Measurements from ENCODE around the gene PIGU.
"Not testable (repeated sequence)": the region's sequence is repeated elsewhere in the genome, so short reads cannot be mapped to it uniquely, and the experiment has no call there.

Gene PIGU

DNA sequence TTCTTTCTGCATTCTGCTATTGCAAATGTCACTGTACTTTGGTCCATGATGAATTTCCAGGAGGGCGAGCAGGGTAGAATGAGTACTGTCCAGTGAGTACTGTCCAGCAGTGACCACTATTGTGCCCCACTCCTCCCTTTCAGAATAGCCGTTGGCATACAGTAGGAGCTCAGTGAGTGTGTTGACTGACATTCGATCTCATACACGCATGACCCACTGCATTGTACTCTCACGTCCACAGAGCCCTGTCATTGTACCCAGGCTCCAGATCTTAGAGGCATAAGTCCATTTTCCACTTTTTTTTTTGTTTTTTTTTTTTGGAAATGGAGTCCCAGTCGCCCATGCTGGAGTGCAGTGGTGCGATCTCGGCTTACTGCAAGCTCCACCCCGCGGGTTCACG is 152.5 kb downstream of the PIGU start:
- peaks cover 50% of the 10 kb centered on the region for H3K4me1 ChIP-seq (ENCODE audit: insufficient read depth, low read length)
- no peak overlapping the region for H3K27ac ChIP-seq (ENCODE audit: low read depth, low read length)
- no peak overlapping the region for H3K9ac ChIP-seq (ENCODE audit: low read length)
- peaks cover 24% of the 10 kb centered on the region for H3K36me3 ChIP-seq (ENCODE audit: insufficient read depth, low read length)
- H3K9me3 ChIP-seq (ENCODE audit: low read length), result no peaks in the 10 kb centered on the region
- H3K27me3 ChIP-seq (ENCODE audit: control insufficient read depth in 1 of 2, insufficient read depth in 2 of 2, low read length in 2 of 2), result no peaks in the 10 kb centered on the region
- no peak overlapping the region for H3K4me3 ChIP-seq (ENCODE audit: low read depth in 1 of 2, low read length in 2 of 2)

DNA sequence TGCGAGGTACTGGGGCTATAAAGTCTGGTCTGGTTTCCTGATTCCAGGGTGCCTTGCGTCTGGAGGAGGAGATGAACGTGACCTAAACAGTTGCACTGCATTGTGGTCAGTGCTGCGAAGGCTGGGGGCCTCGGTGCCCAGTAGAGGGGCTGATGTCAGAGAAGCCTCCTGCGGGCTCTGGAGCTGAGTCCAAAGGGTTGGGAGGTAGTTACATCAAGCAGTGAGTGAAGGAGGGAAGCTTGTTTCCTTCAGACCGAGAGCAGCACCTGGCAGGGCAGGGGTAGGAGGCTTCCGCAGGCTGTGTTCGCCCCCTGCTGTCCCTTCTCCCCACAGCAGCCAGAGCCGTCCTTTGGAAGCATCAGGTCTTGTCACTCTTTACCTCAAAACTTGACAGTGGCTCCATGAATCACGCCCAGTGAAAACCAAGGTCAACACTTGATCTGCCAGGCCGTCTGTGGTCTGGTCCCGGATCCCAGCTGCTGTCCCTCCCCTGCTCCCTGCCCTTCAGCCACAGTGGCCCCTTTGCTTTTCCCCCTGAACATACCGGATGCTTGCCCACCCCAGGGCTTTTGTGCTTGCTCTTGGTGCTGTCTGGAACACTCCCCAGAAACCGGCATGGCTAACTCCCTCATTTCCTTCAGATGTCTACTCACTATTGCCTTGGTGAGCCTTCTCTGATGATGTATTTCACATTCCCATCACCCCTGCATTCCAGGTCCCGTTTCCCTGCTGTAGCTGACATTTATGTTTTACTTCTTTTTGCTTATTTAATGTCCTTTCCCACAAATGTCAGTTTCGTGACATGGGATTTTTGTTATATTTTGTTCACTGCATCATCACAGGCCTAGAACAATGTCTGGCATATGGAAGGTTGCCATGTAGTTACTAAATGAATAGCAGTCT is 153.7 kb downstream of the PIGU start:
- H3K9me3 ChIP-seq (ENCODE audit: low read length), result no peaks in the 10 kb centered on the region
- H3K9ac ChIP-seq (ENCODE audit: low read length), result no peak overlapping the region
- H3K4me1 ChIP-seq (ENCODE audit: insufficient read depth, low read length), result peaks cover 46% of the 10 kb centered on the region
- no peaks in the 10 kb centered on the region for H3K27me3 ChIP-seq (ENCODE audit: control insufficient read depth in 1 of 2, insufficient read depth in 2 of 2, low read length in 2 of 2)
- peak overlapping the region; percentile 6 for H3K27ac ChIP-seq (ENCODE audit: low read depth, low read length)
- H3K36me3 ChIP-seq (ENCODE audit: insufficient read depth, low read length), result peaks cover 17% of the 10 kb centered on the region
- no peak overlapping the region for H3K4me3 ChIP-seq (ENCODE audit: low read depth in 1 of 2, low read length in 2 of 2)

DNA sequence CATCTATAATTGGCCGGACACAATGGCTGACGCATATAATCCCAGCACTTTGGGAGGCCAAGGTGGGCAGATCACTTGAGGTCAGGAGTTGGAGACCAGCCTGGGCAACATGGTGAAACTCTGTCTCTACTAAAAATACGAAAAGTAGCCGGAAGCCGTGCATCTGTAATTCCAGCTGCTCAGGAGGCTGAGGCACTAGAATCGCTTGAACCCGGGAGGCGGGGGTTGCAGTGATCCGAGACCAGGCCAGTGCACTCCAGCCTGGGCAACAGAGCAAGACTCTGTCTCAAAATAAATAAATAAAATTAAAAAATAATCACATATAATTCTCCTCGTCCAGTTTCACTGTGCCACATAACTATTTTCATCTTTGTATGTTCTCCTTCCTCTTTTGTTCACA is 157.1 kb downstream of the PIGU start:
- not testable (repeated sequence) for H3K36me3 ChIP-seq (ENCODE audit: insufficient read depth, low read length); H3K27ac ChIP-seq (ENCODE audit: low read depth, low read length); H3K4me3 ChIP-seq (ENCODE audit: low read depth in 1 of 2, low read length in 2 of 2); H3K27me3 ChIP-seq (ENCODE audit: control insufficient read depth in 1 of 2, insufficient read depth in 2 of 2, low read length in 2 of 2); H3K9ac ChIP-seq (ENCODE audit: low read length); H3K9me3 ChIP-seq (ENCODE audit: low read length)
- peaks cover 36% of the 10 kb centered on the region for H3K4me1 ChIP-seq (ENCODE audit: insufficient read depth, low read length)

DNA sequence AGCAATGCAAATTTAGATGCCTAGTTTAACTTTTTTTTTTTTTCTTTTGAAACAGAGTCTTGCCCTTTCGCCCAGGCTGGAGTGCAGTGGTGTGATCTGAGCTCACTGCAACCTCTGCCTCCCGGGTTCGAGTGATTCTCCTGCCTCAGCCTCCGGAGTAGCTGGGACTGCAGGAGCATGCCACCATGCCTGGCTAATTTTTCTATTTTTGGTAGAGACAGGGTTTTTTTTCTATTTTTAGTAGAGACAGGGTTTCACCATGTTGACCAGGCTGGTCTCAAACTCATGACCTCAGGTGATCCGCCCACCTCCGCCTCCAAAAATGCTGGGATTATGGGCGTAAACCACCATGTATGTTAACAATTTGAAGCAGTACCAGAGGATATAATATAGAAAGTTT is 158.0 kb downstream of the PIGU start:
- not testable (repeated sequence) for H3K9ac ChIP-seq (ENCODE audit: low read length); H3K27me3 ChIP-seq (ENCODE audit: control insufficient read depth in 1 of 2, insufficient read depth in 2 of 2, low read length in 2 of 2); H3K9me3 ChIP-seq (ENCODE audit: low read length); H3K4me3 ChIP-seq (ENCODE audit: low read depth in 1 of 2, low read length in 2 of 2); H3K36me3 ChIP-seq (ENCODE audit: insufficient read depth, low read length); H3K27ac ChIP-seq (ENCODE audit: low read depth, low read length)
- peaks cover 33% of the 10 kb centered on the region for H3K4me1 ChIP-seq (ENCODE audit: insufficient read depth, low read length)

DNA sequence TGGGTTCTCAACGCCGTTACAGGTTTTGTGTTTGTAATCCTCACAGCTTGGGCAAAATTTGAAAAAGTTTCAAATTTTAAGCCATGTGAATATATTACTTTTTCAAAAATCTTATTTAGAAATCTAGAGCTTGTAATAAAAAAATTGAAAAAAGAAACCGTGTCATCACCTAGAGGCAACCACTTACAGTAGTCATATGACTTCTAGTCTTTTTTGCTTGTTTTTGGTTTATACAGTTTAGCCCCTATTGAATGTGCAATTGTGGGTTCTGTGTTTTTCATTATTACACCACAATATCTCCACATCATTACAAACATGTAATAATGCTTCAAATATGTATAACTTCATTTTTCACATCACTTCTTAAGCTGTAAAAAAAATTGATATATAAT is 159.8 kb downstream of the PIGU start:
- H3K27me3 ChIP-seq (ENCODE audit: control insufficient read depth in 1 of 2, insufficient read depth in 2 of 2, low read length in 2 of 2), result no peaks in the 10 kb centered on the region
- H3K36me3 ChIP-seq (ENCODE audit: insufficient read depth, low read length), result no peaks in the 10 kb centered on the region
- H3K9me3 ChIP-seq (ENCODE audit: low read length), result no peaks in the 10 kb centered on the region
- H3K4me3 ChIP-seq (ENCODE audit: low read depth in 1 of 2, low read length in 2 of 2), result peak overlapping the region; percentile 79
- peaks cover 18% of the 10 kb centered on the region for H3K4me1 ChIP-seq (ENCODE audit: insufficient read depth, low read length)
- peak overlapping the region; percentile 94 for H3K27ac ChIP-seq (ENCODE audit: low read depth, low read length)
- peak overlapping the region; percentile 95 for H3K9ac ChIP-seq (ENCODE audit: low read length)

DNA sequence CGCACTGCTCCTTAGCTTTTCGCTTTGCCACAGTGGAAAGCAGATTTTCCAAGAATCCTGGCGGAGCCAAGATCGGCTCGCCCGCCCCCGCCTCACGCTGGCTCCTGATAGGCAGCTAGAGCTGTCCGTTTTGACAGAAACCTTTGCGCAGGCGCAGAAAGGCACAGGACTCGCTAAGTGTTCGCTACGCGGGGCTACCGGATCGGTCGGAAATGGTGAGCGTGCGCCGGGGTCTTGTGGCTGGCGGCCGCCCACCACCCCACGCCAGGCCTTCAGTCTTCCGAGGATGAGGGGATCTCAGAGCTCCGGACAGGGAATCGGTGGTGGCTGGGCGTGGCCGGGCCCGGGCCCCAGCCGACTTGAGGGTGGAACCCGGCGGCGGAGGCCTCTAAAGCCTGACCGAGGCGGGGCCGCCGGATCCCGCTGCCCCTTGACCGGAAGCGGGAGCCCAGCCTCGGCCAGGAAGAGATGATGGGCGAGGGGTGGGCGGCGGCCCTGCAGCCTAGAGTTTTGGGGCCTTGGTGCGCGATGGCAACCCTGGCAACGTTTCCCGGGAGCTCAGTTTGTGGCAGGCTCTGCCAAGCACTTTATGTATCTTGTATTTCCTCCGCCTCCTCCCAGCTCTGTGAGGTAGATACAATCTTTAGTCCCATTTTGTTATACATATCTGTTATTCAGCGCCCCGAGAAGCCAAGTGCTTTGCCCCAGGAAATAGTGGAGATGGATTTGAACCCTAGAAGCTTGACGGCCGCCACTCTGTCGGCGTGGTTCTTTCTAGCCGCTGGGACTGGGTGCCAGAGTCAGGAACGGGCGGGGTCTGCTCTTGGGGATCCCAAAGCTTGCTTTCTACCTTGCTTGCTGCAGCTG is 160.4 kb downstream of the PIGU start, which contains the start of gene DYNLRB1:
Gene DYNLRB1, plus strand, starts transcription at position 176 of the 867 bp plus-strand sequence. Its CDS starts 37 bp downstream, at position 213.
- Histone ChIP-seq H3K4me3 (ENCODE audit: low read depth in 1 of 2, low read length in 2 of 2) (peak within 1 kb of the TSS; percentile 79), H3K9ac (ENCODE audit: low read length) (peak within 1 kb of the TSS; percentile 95), H3K9me3 (ENCODE audit: low read length) (no peaks in the 10 kb centered on the region), H3K27me3 (ENCODE audit: control insufficient read depth in 1 of 2, insufficient read depth in 2 of 2, low read length in 2 of 2) (no peaks in the 10 kb centered on the region), H3K36me3 (ENCODE audit: insufficient read depth, low read length) (no peaks in the 10 kb centered on the region), H3K27ac (ENCODE audit: low read depth, low read length) (peak within 1 kb of the TSS; percentile 94), H3K4me1 (ENCODE audit: insufficient read depth, low read length) (peaks cover 18% of the 10 kb centered on the region)

DNA sequence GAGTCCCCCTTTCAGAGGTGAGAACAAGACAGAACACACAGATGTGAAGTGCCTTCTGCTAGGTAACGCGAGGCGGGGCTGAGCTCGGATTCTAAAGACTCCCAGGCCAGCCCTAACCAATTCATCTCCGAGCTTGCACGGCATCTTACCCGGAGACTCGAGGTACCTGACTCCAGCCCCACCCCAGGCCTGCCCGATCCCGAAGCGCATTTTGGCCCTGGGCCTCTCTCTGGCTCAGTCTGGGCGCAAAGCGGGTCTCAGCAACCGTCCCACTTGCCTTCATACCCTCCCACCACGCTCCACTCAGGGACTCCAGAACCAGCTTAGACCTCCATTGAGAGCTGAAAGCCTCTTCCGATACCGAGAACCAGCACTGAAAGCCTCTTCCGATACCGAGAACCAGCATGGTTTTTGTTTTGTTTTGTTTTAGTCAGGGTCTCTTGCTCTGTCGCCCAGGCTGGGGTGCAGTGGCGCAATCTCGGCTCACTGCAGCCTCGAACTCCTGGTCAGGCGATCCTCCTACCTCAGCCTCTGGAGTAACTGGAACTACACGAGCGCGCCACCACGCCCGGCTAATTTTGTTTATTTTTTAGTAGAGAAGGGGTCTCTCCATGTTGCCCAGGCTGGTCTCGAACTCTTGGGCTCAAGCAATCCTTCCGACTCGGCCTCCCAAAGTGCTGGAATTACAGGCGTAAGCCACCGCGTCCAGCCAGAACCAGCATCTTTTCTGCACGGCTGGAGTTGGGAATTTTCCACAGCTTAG is 161.2 kb downstream of the PIGU start:
- peak overlapping the region; percentile 95 for H3K9ac ChIP-seq (ENCODE audit: low read length)
- H3K36me3 ChIP-seq (ENCODE audit: insufficient read depth, low read length), result no peaks in the 10 kb centered on the region
- peaks cover 18% of the 10 kb centered on the region for H3K4me1 ChIP-seq (ENCODE audit: insufficient read depth, low read length)
- H3K4me3 ChIP-seq (ENCODE audit: low read depth in 1 of 2, low read length in 2 of 2), result peak overlapping the region; percentile 79
- no peaks in the 10 kb centered on the region for H3K27me3 ChIP-seq (ENCODE audit: control insufficient read depth in 1 of 2, insufficient read depth in 2 of 2, low read length in 2 of 2)
- H3K9me3 ChIP-seq (ENCODE audit: low read length), result no peaks in the 10 kb centered on the region
- H3K27ac ChIP-seq (ENCODE audit: low read depth, low read length), result peak overlapping the region; percentile 94

DNA sequence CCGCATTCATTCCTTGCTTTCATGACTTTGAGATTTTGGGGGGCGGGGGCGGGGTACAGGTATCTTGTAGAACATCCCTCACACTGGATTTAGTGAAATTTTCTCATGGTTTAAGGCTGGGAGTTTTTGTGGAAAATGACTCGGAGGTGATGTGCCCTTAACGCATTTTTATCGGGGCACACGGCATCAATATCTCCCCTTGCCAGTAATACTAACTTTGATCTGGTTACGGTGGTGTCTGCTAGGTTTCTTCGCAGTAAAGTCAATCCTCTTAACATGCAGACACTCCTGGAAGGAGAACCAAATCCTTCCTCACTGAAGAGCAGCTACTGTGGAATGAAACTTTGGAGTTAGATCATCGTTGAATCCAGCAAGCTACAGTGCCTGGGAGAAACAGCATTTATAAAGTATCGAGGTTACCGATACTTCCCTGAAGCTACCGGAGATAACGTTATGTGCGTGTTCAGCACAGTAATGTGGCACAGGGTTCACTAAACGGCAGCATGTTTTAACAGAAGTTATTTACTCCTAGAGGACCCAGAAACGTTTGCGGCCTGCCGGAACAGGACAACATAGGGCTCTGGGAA is 161.9 kb downstream of the PIGU start:
- Histone ChIP-seq H3K9me3 (ENCODE audit: low read length) (no peaks in the 10 kb centered on the region), H3K9ac (ENCODE audit: low read length) (peak overlapping the region; percentile 95), H3K36me3 (ENCODE audit: insufficient read depth, low read length) (no peaks in the 10 kb centered on the region), H3K27ac (ENCODE audit: low read depth, low read length) (peak overlapping the region; percentile 94), H3K4me1 (ENCODE audit: insufficient read depth, low read length) (peaks cover 18% of the 10 kb centered on the region), H3K27me3 (ENCODE audit: control insufficient read depth in 1 of 2, insufficient read depth in 2 of 2, low read length in 2 of 2) (no peaks in the 10 kb centered on the region), H3K4me3 (ENCODE audit: low read depth in 1 of 2, low read length in 2 of 2) (peak overlapping the region; percentile 79)

DNA sequence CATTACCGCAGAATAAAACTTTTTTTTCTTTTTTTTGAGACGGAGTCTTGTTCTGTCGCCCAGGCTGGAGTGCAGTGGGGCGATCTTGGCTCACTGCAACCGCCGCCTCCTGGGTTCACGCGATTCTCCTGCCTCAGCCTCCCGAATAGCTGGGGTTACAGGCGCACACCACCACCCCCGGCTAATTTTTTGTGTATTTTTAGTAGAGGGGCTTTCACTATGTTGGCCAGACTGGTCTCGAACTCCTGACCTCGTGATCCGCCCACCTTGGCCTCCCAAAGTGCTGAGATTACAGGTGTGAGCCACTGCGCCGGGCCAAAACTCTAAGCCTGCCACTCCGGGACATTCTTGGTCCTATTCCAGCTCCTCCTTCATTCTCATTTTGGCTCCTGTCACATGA is 162.9 kb downstream of the PIGU start:
- not testable (repeated sequence) for H3K27me3 ChIP-seq (ENCODE audit: control insufficient read depth in 1 of 2, insufficient read depth in 2 of 2, low read length in 2 of 2); H3K4me3 ChIP-seq (ENCODE audit: low read depth in 1 of 2, low read length in 2 of 2); H3K27ac ChIP-seq (ENCODE audit: low read depth, low read length); H3K36me3 ChIP-seq (ENCODE audit: insufficient read depth, low read length); H3K9ac ChIP-seq (ENCODE audit: low read length); H3K9me3 ChIP-seq (ENCODE audit: low read length)
- H3K4me1 ChIP-seq (ENCODE audit: insufficient read depth, low read length), result peaks cover 18% of the 10 kb centered on the region

DNA sequence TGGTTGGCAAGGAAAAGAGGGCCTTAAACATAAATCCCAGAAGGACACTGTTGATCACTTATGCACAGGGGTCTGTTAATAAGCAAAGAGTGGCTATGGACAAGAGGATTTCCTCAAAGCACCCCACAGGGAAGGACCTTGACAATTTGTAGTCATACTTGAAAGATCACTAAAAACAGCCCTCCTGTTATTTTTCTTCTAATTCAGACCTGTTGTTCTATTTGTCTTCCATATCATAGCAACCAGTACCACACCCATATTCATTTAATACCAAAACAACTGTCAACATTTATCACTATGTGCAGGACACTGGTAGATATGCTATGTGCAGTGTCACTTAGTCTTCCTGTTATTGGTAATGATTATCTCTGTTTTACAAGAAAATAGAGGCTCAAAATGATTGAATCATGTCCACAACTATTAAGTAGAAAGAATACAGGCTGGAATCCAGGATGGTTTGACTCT is 163.9 kb downstream of the PIGU start:
- Histone ChIP-seq H3K4me3 (ENCODE audit: low read depth in 1 of 2, low read length in 2 of 2) (no peak overlapping the region), H3K9me3 (ENCODE audit: low read length) (no peaks in the 10 kb centered on the region), H3K4me1 (ENCODE audit: insufficient read depth, low read length) (peaks cover 12% of the 10 kb centered on the region), H3K27me3 (ENCODE audit: control insufficient read depth in 1 of 2, insufficient read depth in 2 of 2, low read length in 2 of 2) (no peaks in the 10 kb centered on the region), H3K9ac (ENCODE audit: low read length) (no peak overlapping the region), H3K36me3 (ENCODE audit: insufficient read depth, low read length) (peaks cover 6% of the 10 kb centered on the region), H3K27ac (ENCODE audit: low read depth, low read length) (no peak overlapping the region)

Data from muscle layer of colon (tissue), 2 donors.